H1 (cell line): ENCODE measurements around the gene TAB3. TPM values are rescaled to one million over a fixed set of nuclear protein-coding genes. Genes with fewer than 3 reads are reported as not detected.

Source experiments
- CTCF ChIA-PET: fragments of 300-600 bp; sonication (Branson Sonifier 250); formaldehyde crosslinking; loops from one replicate; lab custom pipeline; 2021; ENCODE audit not compliant: partially characterized antibody; lab: Charles Lee
- POLR2A ChIA-PET: fragments of 300-600 bp; sonication (Branson Sonifier 250); formaldehyde crosslinking; loops from one replicate; lab custom pipeline; 2021; ENCODE audit warnings: inconsistent platforms; ENCODE audit not compliant: partially characterized antibody; lab: Charles Lee
- DNase-seq, 2 experiments: peaks; one replicate each; pipeline versions ENCODE4 v3.0.0 to v3.0.0-alpha.2; 2010 to 2022; ENCODE audit warnings: low spot score in 2 of 2, low read depth in 1 of 2, mixed read lengths in 1 of 2
- FAIRE-seq: peaks from 2 replicates; lab custom pipeline; 2011; peaks lifted over from hg19 to GRCh38; lab: Jason Lieb, UNC
- H2AFZ ChIP-seq: 2 replicates; pipeline ENCODE4 v1.8.1; 2012; ENCODE audit warnings: low read length, inconsistent platforms
- H2AK5ac ChIP-seq: 2 replicates; pipeline ENCODE4 v1.6.1; 2013; ENCODE audit warnings: low read depth, low read length
- H2BK120ac ChIP-seq: replicated peaks from 2 replicates; pipeline ENCODE3; 2013; ENCODE audit warnings: low read depth, low read length, inconsistent platforms
- H2BK12ac ChIP-seq: 2 replicates; pipeline ENCODE4 v1.6.1; 2013; ENCODE audit warnings: low read depth, low read length
- H2BK15ac ChIP-seq: 2 replicates; pipeline ENCODE4 v1.6.1; 2013; ENCODE audit warnings: low read length
- H2BK20ac ChIP-seq: 2 replicates; pipeline ENCODE4 v1.6.1; 2013; ENCODE audit warnings: low read length
- H2BK5ac ChIP-seq: 2 replicates; pipeline ENCODE4 v1.6.1; 2013; ENCODE audit warnings: low read depth, low read length
- H3K14ac ChIP-seq: 2 replicates; pipeline ENCODE4 v1.6.1; 2013; ENCODE audit warnings: inconsistent platforms; ENCODE audit not compliant: insufficient read length
- H3K18ac ChIP-seq: 2 replicates; pipeline ENCODE4 v1.6.1; 2013; ENCODE audit warnings: low read length; ENCODE audit errors: extremely low read depth
- H3K23ac ChIP-seq: 2 replicates; pipeline ENCODE4 v1.6.1; 2013; ENCODE audit warnings: inconsistent platforms; ENCODE audit not compliant: insufficient read length
- H3K23me2 ChIP-seq: 2 replicates; pipeline ENCODE4 v1.6.1; 2013; ENCODE audit warnings: low read depth, low read length
- H3K27ac ChIP-seq: 2 replicates; pipeline ENCODE4 v1.6.1; 2011; ENCODE audit warnings: low read depth, low read length, inconsistent platforms
- H3K27me3 ChIP-seq, 4 experiments: replicated peaks in 1 of 4; 1 replicate in 1 of 4; 2 replicates in 3 of 4; pipeline versions ENCODE4 v1.6.1 to v1.8.1; 2011 to 2013; ENCODE audit warnings: low read length in 3 of 4, mild to moderate bottlenecking in 3 of 4, inconsistent platforms in 2 of 4, mixed read lengths in 2 of 4, moderate library complexity in 1 of 4; ENCODE audit not compliant: control insufficient read depth in 3 of 4, insufficient read depth in 3 of 4; ENCODE audit errors: extremely low read depth in 1 of 4
- H3K36me3 ChIP-seq, 4 experiments: 2 replicates each; pipeline versions ENCODE4 v1.6.1 to v1.8.1; 2011 to 2013; ENCODE audit warnings: mild to moderate bottlenecking in 4 of 4, low read length in 3 of 4, moderate library complexity in 2 of 4, control low read depth in 1 of 4, inconsistent platforms in 1 of 4; ENCODE audit not compliant: insufficient read depth in 4 of 4, control insufficient read depth in 2 of 4
- H3K4ac ChIP-seq: replicated peaks from 2 replicates; pipeline ENCODE3; 2013; ENCODE audit warnings: low read length, low read depth, mixed read lengths, inconsistent platforms; ENCODE audit not compliant: insufficient read length
- H3K4me1 ChIP-seq, 4 experiments: replicated peaks in 1 of 4; 1 replicate in 1 of 4; 2 replicates in 3 of 4; pipeline versions ENCODE4 v1.6.1 to v1.8.1; 2011 to 2013; ENCODE audit warnings: low read length in 3 of 4, inconsistent platforms in 2 of 4, mixed read lengths in 1 of 4; ENCODE audit not compliant: insufficient read depth in 4 of 4, control insufficient read depth in 3 of 4
- H3K4me2 ChIP-seq, 2 experiments: 2 replicates each; pipeline versions ENCODE4 v1.6.1 to v1.8.1; 2011 to 2013; ENCODE audit warnings: low read depth in 2 of 2, low read length in 2 of 2, control low read depth in 1 of 2, inconsistent platforms in 1 of 2, mild to moderate bottlenecking in 1 of 2; ENCODE audit not compliant: insufficient read depth in 1 of 2
- H3K4me3 ChIP-seq, 4 experiments: fragments of 200-600, 300-600 bp in 1 of 4; sonication (generic), shearing (Covaris generic), sonication (Bioruptor Twin) in 1 of 4; 2 replicates each; pipeline versions ENCODE4 v1.5.1 to v1.8.1; 2011 to 2016; ENCODE audit warnings: low read length in 4 of 4, low read depth in 3 of 4, control low read depth in 2 of 4, inconsistent platforms in 2 of 4, mild to moderate bottlenecking in 2 of 4, mixed read lengths in 1 of 4, moderate library complexity in 1 of 4; ENCODE audit not compliant: insufficient read depth in 2 of 4; ENCODE audit errors: extremely low read depth in 1 of 4
- H3K56ac ChIP-seq: replicated peaks from 2 replicates; pipeline ENCODE3; 2013; ENCODE audit warnings: low read depth, mild to moderate bottlenecking, mixed read lengths, low read length, inconsistent platforms; ENCODE audit not compliant: insufficient read length
- H3K79me1 ChIP-seq: 2 replicates; pipeline ENCODE4 v1.6.1; 2013; ENCODE audit warnings: low read depth, low read length, control low read depth
- H3K79me2 ChIP-seq, 2 experiments: 2 replicates each; pipeline versions ENCODE4 v1.6.1 to v1.8.1; 2012 to 2013; ENCODE audit warnings: low read length in 2 of 2, mild to moderate bottlenecking in 2 of 2, inconsistent platforms in 1 of 2; ENCODE audit not compliant: insufficient read depth in 2 of 2, control insufficient read depth in 1 of 2
- H3K9ac ChIP-seq, 4 experiments: replicated peaks in 1 of 4; 1 replicate in 1 of 4; 2 replicates in 3 of 4; pipeline versions ENCODE4 v1.6.1 to v1.8.1; 2011 to 2013; ENCODE audit warnings: low read depth in 3 of 4, low read length in 3 of 4, control low read depth in 2 of 4, mild to moderate bottlenecking in 2 of 4, moderate library complexity in 2 of 4, inconsistent platforms in 1 of 4; ENCODE audit errors: extremely low read depth in 1 of 4
- H3K9me3 ChIP-seq, 2 experiments: 2 replicates each; pipeline versions ENCODE4 v1.6.1 to v1.8.1; 2012 to 2013; ENCODE audit warnings: mild to moderate bottlenecking in 2 of 2, moderate library complexity in 2 of 2, control low read depth in 1 of 2, inconsistent platforms in 1 of 2, low read depth in 1 of 2, low read length in 1 of 2, mixed read lengths in 1 of 2; ENCODE audit not compliant: insufficient read depth in 2 of 2
- H4K20me1 ChIP-seq, 2 experiments: replicated peaks in 1 of 2; 2 replicates each; pipeline versions ENCODE3 to v1.8.1; 2011 to 2013; ENCODE audit warnings: inconsistent platforms in 2 of 2, low read length in 2 of 2, mild to moderate bottlenecking in 1 of 2; ENCODE audit not compliant: insufficient read depth in 2 of 2, control insufficient read depth in 1 of 2
- H4K5ac ChIP-seq: 2 replicates; pipeline ENCODE4 v1.6.1; 2013; ENCODE audit warnings: low read length, low read depth, mixed read lengths, inconsistent platforms; ENCODE audit not compliant: insufficient read length
- H4K8ac ChIP-seq: 2 replicates; pipeline ENCODE4 v1.8.0; 2013; ENCODE audit warnings: mild to moderate bottlenecking, moderate library complexity, low read length, inconsistent platforms; ENCODE audit not compliant: insufficient read depth; ENCODE audit errors: extremely low read depth
- H4K91ac ChIP-seq: replicated peaks from 2 replicates; pipeline ENCODE3; 2013; ENCODE audit warnings: low read length, mixed read lengths, inconsistent platforms; ENCODE audit not compliant: insufficient read length
- CHD1 ChIP-seq: IDR thresholded peaks from 2 replicates; pipeline ENCODE4 v1.6.1; 2012; ENCODE audit warnings: low read depth, low read length, improper control_type of control experiment
- CHD2 ChIP-seq: IDR thresholded peaks from 2 replicates; pipeline ENCODE4 v1.6.1; 2012; ENCODE audit warnings: low read length, improper control_type of control experiment
- CTCF ChIP-seq, 3 experiments: IDR thresholded peaks; 1 replicate in 2 of 3; 2 replicates in 1 of 3; pipeline versions ENCODE4 v1.5.1 to v1.6.1; 2011; ENCODE audit warnings: low read length in 3 of 3, mild to moderate bottlenecking in 3 of 3, inconsistent platforms in 2 of 3, low read depth in 1 of 3, moderate library complexity in 1 of 3; ENCODE audit not compliant: insufficient read depth in 1 of 3; ENCODE audit errors: control extremely low read depth in 1 of 3
- EZH2 ChIP-seq: fragments of 200-600 bp; sonication (generic); IDR thresholded peaks from 2 replicates; pipeline ENCODE4 v1.7.1; 2012; ENCODE audit warnings: low read depth, mild to moderate bottlenecking, moderate library complexity, low read length, inconsistent platforms; ENCODE audit not compliant: severe bottlenecking
- HDAC6 ChIP-seq: IDR thresholded peaks from one replicate; pipeline ENCODE4 v1.7.1; 2012; ENCODE audit warnings: low read depth, mild to moderate bottlenecking, inconsistent platforms, low read length, moderate library complexity
- JUN ChIP-seq: IDR thresholded peaks from 2 replicates; pipeline ENCODE4 v1.6.1; 2011; ENCODE audit warnings: low read depth, mild to moderate bottlenecking, improper control_type of control experiment, low read length
- JUND ChIP-seq: IDR thresholded peaks from 2 replicates; pipeline ENCODE4 v1.6.1; 2011; ENCODE audit warnings: mild to moderate bottlenecking, improper control_type of control experiment, low read length
- SP1 ChIP-seq: IDR thresholded peaks from 2 replicates; pipeline ENCODE4 v1.6.1; 2011; ENCODE audit warnings: low read depth, low read length
- SP2 ChIP-seq: IDR thresholded peaks from 2 replicates; pipeline ENCODE4 v1.6.1; 2012; ENCODE audit warnings: mild to moderate bottlenecking, low read length, inconsistent platforms
- SP4 ChIP-seq: IDR thresholded peaks from 2 replicates; pipeline ENCODE4 v1.6.1; 2012; ENCODE audit warnings: low read length, inconsistent platforms
- TCF12 ChIP-seq: IDR thresholded peaks from 2 replicates; pipeline ENCODE4 v1.6.1; 2011; ENCODE audit warnings: low read depth, mild to moderate bottlenecking, low read length
- WGBS, 2 experiments: shearing (Covaris generic) in 1 of 2; methylation state at CpG; one replicate each; pipeline versions ENCODE4 v1.1.6 to v1.1.7; 2013 to 2015; ENCODE audit warnings: low lambda C conversion rate in 2 of 2, mixed read lengths in 2 of 2, inconsistent platforms in 1 of 2, low coverage in 1 of 2, missing lambda C conversion rate in 1 of 2; ENCODE audit not compliant: insufficient replicate concordance in 2 of 2, insufficient coverage in 1 of 2, insufficient read length in 1 of 2; ENCODE audit errors: extremely low coverage in 1 of 2, missing lambda C conversion rate in 1 of 2; 5-methylcytosine and 5-hydroxymethylcytosine counted together
- polyA plus RNA-seq, 7 experiments: library from polyadenylated mRNA; depleted of rRNA in 3 of 7; stranded (reverse) in 5 of 7; unstranded in 2 of 7; fragments of >200 nt in 5 of 7; fragments of 200-250 nt in 2 of 7; gene quantifications; 1 replicate in 5 of 7; 2 replicates in 1 of 7; 4 replicates in 1 of 7; pipeline versions ENCODE4 v1.2.1 to v1.2.3, GENCODE V29; 2011 to 2013; ENCODE audit warnings: missing spikeins in 2 of 7, mixed read lengths in 2 of 7
- total RNA-seq: library from RNA; stranded (reverse); fragmentation: NEBNext Ultra II Directional; extraction: Animal tissue kit (Norgen Biotek cat#: 25700); gene quantifications from 2 replicates; pipeline ENCODE4 v1.2.1, GENCODE V29; 2021

The TAB3 gene
- total and polyA plus RNA-seq, 2 of the 8 experiments (the other 6 are each of a cell fraction or from before 2014, with no cell fraction given) = 12.7 to 12.9 TPM

- Histone ChIP-seq H2BK15ac (no peak overlapping the region), H3K14ac (no peak overlapping the region), H3K27ac (no peak overlapping the region), H3K4me3 (no peak overlapping the region), H3K79me2 (no peaks in the 10 kb centered on the region), H4K91ac (no peak overlapping the region), H3K4me1 (no peaks in the 10 kb centered on the region), H3K9ac (no peak overlapping the region), H3K9me3 (no peaks in the 10 kb centered on the region), H2BK20ac (no peak overlapping the region), H3K18ac (no peak overlapping the region), H3K27me3 (no peaks in the 10 kb centered on the region), H2AFZ (no peak overlapping the region), H2AK5ac (no peak overlapping the region), H4K8ac (no peak overlapping the region), H4K20me1 (no peaks in the 10 kb centered on the region), H2BK5ac (no peak overlapping the region), H3K4ac (no peak overlapping the region), H3K56ac (no peak overlapping the region), H3K36me3 (no peaks in the 10 kb centered on the region), H3K79me1 (no peaks in the 10 kb centered on the region), H3K4me2 (no peak overlapping the region), H3K23me2 (no peaks in the 10 kb centered on the region), H2BK12ac (no peak overlapping the region), H4K5ac (no peak overlapping the region), H2BK120ac (no peak overlapping the region), H3K23ac (no peak overlapping the region)
- WGBS, 2 experiments = 85% methylated on average over 3 of the region's 3 CpGs; no CpG with 5 or more reads in 1 of the 2 experiments
- FAIRE-seq (no peak), DNase-seq (no peak)
- TF ChIP-seq CTCF (IDR thresholded peaks at IDR 0.05; ENCODE audit: control extremely low read depth in 1 of 3, insufficient read depth in 1 of 3, low read depth in 1 of 3, low read length in 3 of 3) = no peak
- no peak for TF ChIP-seq SP1
- TF ChIP-seq TCF12 = no peak
- TF ChIP-seq JUN = no peak
- TF ChIP-seq HDAC6 = no peak
- TF ChIP-seq SP2 = no peak
- TF ChIP-seq CHD1 = no peak
- no peak for TF ChIP-seq CHD2
- TF ChIP-seq JUND = no peak
- no peak for TF ChIP-seq EZH2
- no peak for TF ChIP-seq SP4
- POLR2A ChIA-PET = no interaction called here
- CTCF ChIA-PET = no interaction called here
Observed at GRCh38 chrX:30904632-30905031, 15.6 kb upstream of the TAB3 start.
